Activated T-helper 1 cell treated with anti-CD3 and anti-CD28 coated beads, Interleukin-12 subunit alpha, Interleukin-12 subunit beta, Interleukin-2, Interleukin-4 antibody, amounts not matched to agents 30 ng/mL and 10 ng/mL and 1 ng/mL, durations not matched to agents 14 hours and 24 hours and 36 hours (primary cell): ENCODE measurements around the gene TIMP1. TPM values are rescaled to one million over a fixed set of nuclear protein-coding genes. Genes with fewer than 3 reads are reported as not detected.

Experiments used
- DNase-seq: peaks from one replicate; pipeline ENCODE4 v3.0.0; 2021; ENCODE audit warnings: low spot score
- H3K27ac Mint-ChIP-seq: one replicate; pipeline ENCODE4 v1.8.0; 2021; ENCODE audit warnings: mild to moderate bottlenecking, mixed read lengths
- H3K27me3 Mint-ChIP-seq: one replicate; pipeline ENCODE4 v1.8.0; 2022; ENCODE audit warnings: mild to moderate bottlenecking, moderate library complexity, mixed read lengths; ENCODE audit not compliant: insufficient read depth
- H3K36me3 Mint-ChIP-seq: one replicate; pipeline ENCODE4 v1.8.0; 2021; ENCODE audit warnings: low read depth, mixed read lengths
- H3K4me1 Mint-ChIP-seq: one replicate; pipeline ENCODE4 v1.8.0; 2021; ENCODE audit warnings: low read depth, mixed read lengths
- H3K4me3 Mint-ChIP-seq: one replicate; pipeline ENCODE4 v1.8.0; 2021; ENCODE audit warnings: mild to moderate bottlenecking, moderate library complexity, mixed read lengths
- H3K9me3 Mint-ChIP-seq: one replicate; pipeline ENCODE4 v1.8.0; 2021; ENCODE audit warnings: mixed read lengths
- intact Hi-C: fragments of 100-400 bp; cut with micrococcal nuclease; formaldehyde crosslinking; loops from one replicate; pipeline ENCODE4 v1.15.1; 2024
- total RNA-seq: library from RNA; stranded (reverse); gene quantifications from 2 replicates; pipeline ENCODE4 v1.2.3, GENCODE V29; 2022

Gene TIMP1
- total RNA-seq, 1 donor from 2014 or later, result 61.7 TPM

- no peak for DNase-seq
- Mint-ChIP-seq H3K27me3 (peaks cover 2% of the 10 kb centered on the region), H3K27ac (no peak overlapping the region), H3K4me1 (peaks cover 25% of the 10 kb centered on the region), H3K9me3 (peaks cover 6% of the 10 kb centered on the region), H3K36me3 (peaks cover 36% of the 10 kb centered on the region), H3K4me3 (no peak overlapping the region)
- intact Hi-C loops, result loop anchor here (1.0 to 2.0 kb wide), 4 partner anchors 13 to 74 kb away; partner anchors contain the start of gene ARAF
Measured at GRCh38 chrX:47634871-47635575, 52.8 kb downstream of the TIMP1 start.

Other genes with a start within 250 kb of the TIMP1 start
- 0.34 and 0.49 TPM in 2 replicates for gene ZNF157, start 211.9 kb upstream of the TIMP1 start, total RNA-seq
- 10.7 and 10.9 TPM in 2 replicates for gene ZNF41, start 99.2 kb upstream of the TIMP1 start, total RNA-seq
- 75.9 and 84.4 TPM in 2 replicates for gene ARAF, start 21.2 kb upstream of the TIMP1 start, total RNA-seq
- 0.21 and 0.22 TPM in 2 replicates for gene SYN1, start 37.4 kb downstream of the TIMP1 start, total RNA-seq
- 2.3 and 4.9 TPM in 2 replicates for gene CFP, start 47.5 kb downstream of the TIMP1 start, total RNA-seq
- gene ELK1, start 68.1 kb downstream of the TIMP1 start, total RNA-seq, result 99.3 TPM in 2 replicates
- 163 and 173 TPM in 2 replicates for gene UXT, start 76.7 kb downstream of the TIMP1 start, total RNA-seq